Endothelial cell of umbilical vein (primary cell): ENCODE results near the gene INKA2. TPM values are rescaled to one million over a fixed set of nuclear protein-coding genes. Genes with fewer than 3 reads are reported as not detected.

ENCODE experiments used
- BruUV-seq: library from RNA; stranded (reverse); fragments of 400-500 nt; replicated peaks from 2 replicates; lab custom pipeline; 2021; lab: Mats Ljungman, UMichigan
- CTCF ChIA-PET: fragments of 300-600, 350-600 bp; sonication (Branson Sonifier 250); formaldehyde crosslinking; loops from one replicate; lab custom pipeline; 2021; ENCODE audit warnings: antibody characterized with exemption, inconsistent platforms; lab: Charles Lee
- POLR2A ChIA-PET: fragments of 300-600, 350-600 bp; sonication (Branson Sonifier 250); formaldehyde crosslinking; loops from one replicate; lab custom pipeline; 2021; ENCODE audit warnings: antibody characterized with exemption, inconsistent platforms; lab: Charles Lee
- DNase-seq: peaks from one replicate; pipeline ENCODE4 v3.0.0-alpha.2; 2011; ENCODE audit warnings: low read depth, low spot score
- FAIRE-seq: peaks from 2 replicates; lab custom pipeline; 2011; peaks lifted over from hg19 to GRCh38; lab: Jason Lieb, UNC
- H2AFZ ChIP-seq: 2 replicates; pipeline ENCODE4 v1.6.0; 2012; ENCODE audit warnings: low read depth, low read length, control low read depth, inconsistent platforms
- H3K27ac ChIP-seq: 2 replicates; pipeline ENCODE4 v1.5.1; 2011; ENCODE audit warnings: low read depth, mild to moderate bottlenecking, control low read depth, low read length, moderate library complexity; ENCODE audit not compliant: insufficient read depth
- H3K27me3 ChIP-seq, 2 experiments: 2 replicates each; pipeline versions ENCODE4 v1.6.0 to v1.6.1; 2011; ENCODE audit warnings: low read length in 2 of 2, mixed read lengths in 1 of 2; ENCODE audit not compliant: control insufficient read depth in 2 of 2, insufficient read depth in 2 of 2
- H3K36me3 ChIP-seq, 2 experiments: 2 replicates in 1 of 2; 3 replicates in 1 of 2; pipeline ENCODE4 v1.5.1; 2011; ENCODE audit warnings: low read length in 2 of 2, mild to moderate bottlenecking in 1 of 2, moderate library complexity in 1 of 2; ENCODE audit not compliant: control insufficient read depth in 2 of 2, insufficient read depth in 2 of 2; ENCODE audit errors: extremely low read depth in 1 of 2
- H3K4me1 ChIP-seq: 3 replicates; pipeline ENCODE4 v1.5.1; 2011; ENCODE audit warnings: mild to moderate bottlenecking, low read length; ENCODE audit not compliant: control insufficient read depth, insufficient read depth; ENCODE audit errors: extremely low read depth
- H3K4me2 ChIP-seq: 2 replicates; pipeline ENCODE4 v1.6.1; 2011; ENCODE audit warnings: low read length, control low read depth, mixed read lengths; ENCODE audit not compliant: insufficient read depth
- H3K4me3 ChIP-seq, 3 experiments: fragments of 200-600 bp in 1 of 3; sonication (generic), shearing (Covaris generic) in 1 of 3; replicated peaks in 1 of 3; 2 replicates each; pipeline ENCODE4 v1.5.1; 2011 to 2016; ENCODE audit warnings: control low read depth in 3 of 3, low read length in 3 of 3, mild to moderate bottlenecking in 2 of 3, inconsistent platforms in 1 of 3, low read depth in 1 of 3, moderate library complexity in 1 of 3; ENCODE audit not compliant: insufficient read depth in 1 of 3
- H3K79me2 ChIP-seq: 2 replicates; pipeline ENCODE4 v1.6.0; 2012; ENCODE audit warnings: low read length, inconsistent platforms; ENCODE audit not compliant: control insufficient read depth, insufficient read depth
- H3K9ac ChIP-seq: replicated peaks from 2 replicates; pipeline ENCODE3; 2011; ENCODE audit warnings: low read length, control low read depth; ENCODE audit not compliant: insufficient read depth; ENCODE audit errors: extremely low read depth
- H3K9me1 ChIP-seq: replicated peaks from 3 replicates; pipeline ENCODE4 v1.6.0; 2011; ENCODE audit warnings: mild to moderate bottlenecking, low read length; ENCODE audit not compliant: control insufficient read depth, insufficient read depth; ENCODE audit errors: extremely low read depth
- H3K9me3 ChIP-seq: replicated peaks from 2 replicates; pipeline ENCODE4 v1.5.1; 2012; ENCODE audit warnings: low read length, inconsistent platforms; ENCODE audit not compliant: control insufficient read depth, insufficient read depth
- H4K20me1 ChIP-seq: replicated peaks from 2 replicates; pipeline ENCODE3; 2011; ENCODE audit warnings: mild to moderate bottlenecking, low read length; ENCODE audit not compliant: control insufficient read depth, insufficient read depth; ENCODE audit errors: extremely low read depth
- EZH2 ChIP-seq: IDR thresholded peaks from 2 replicates; pipeline ENCODE4 v1.6.1; 2012; ENCODE audit warnings: borderline replicate concordance, low read depth, mild to moderate bottlenecking, moderate library complexity, low read length, inconsistent platforms; ENCODE audit not compliant: severe bottlenecking
- FOS ChIP-seq: IDR thresholded peaks from 2 replicates; pipeline ENCODE4 v1.6.1; 2011; ENCODE audit warnings: mild to moderate bottlenecking, low read length, moderate library complexity, borderline replicate concordance; ENCODE audit not compliant: insufficient read depth
- GATA2 ChIP-seq: IDR thresholded peaks from 2 replicates; pipeline ENCODE4 v1.7.0; 2011; ENCODE audit warnings: low read depth, mild to moderate bottlenecking, moderate library complexity, mixed read lengths, low read length; ENCODE audit not compliant: insufficient read length, insufficient read depth
- JUN ChIP-seq: IDR thresholded peaks from 2 replicates; pipeline ENCODE4 v1.6.1; 2011; ENCODE audit warnings: borderline replicate concordance, low read depth; ENCODE audit not compliant: insufficient read length, insufficient read depth
- MYC ChIP-seq: IDR thresholded peaks from one replicate; pipeline ENCODE4 v1.6.1; 2011; ENCODE audit warnings: mild to moderate bottlenecking, low read depth, low read length
- POLR2A ChIP-seq: IDR thresholded peaks from 2 replicates; pipeline ENCODE4 v1.6.1; 2012; ENCODE audit warnings: low read depth, mild to moderate bottlenecking, control low read depth, low read length
- dilution Hi-C: fragments of 300-500 bp; cut with MboI; formaldehyde crosslinking; loops from one replicate; pipeline ENCODE4 v1.15.0; 2019; ENCODE audit warnings: low sequenced_read_pairs; ENCODE audit not compliant: extremely low pct_ligation_motif_present
- intact Hi-C: fragments of 100-400 bp; cut with micrococcal nuclease; formaldehyde crosslinking; loops from one replicate; pipeline ENCODE4 v1.10.0; 2022
- polyA plus RNA-seq, 4 experiments: library from polyadenylated mRNA; depleted of rRNA in 3 of 4; stranded (reverse) in 3 of 4; unstranded in 1 of 4; fragments of >200 nt; gene quantifications; 2 replicates each; pipeline versions ENCODE4 v1.2.1 to v1.2.3, GENCODE V29; 2011 to 2012; ENCODE audit warnings: missing spikeins in 1 of 4
- total RNA-seq: library from RNA; stranded (reverse); gene quantifications from 2 replicates; pipeline ENCODE4 v1.2.3, GENCODE V29; 2021
- TF ChIP-seq, protein P1 (sequence below), 2 donors: IDR thresholded peaks; 1 replicate in 1 of 2; 2 replicates in 1 of 2; pipeline ENCODE4 v1.5.1; 2011; ENCODE audit warnings: low read length in 2 of 2, mild to moderate bottlenecking in 2 of 2, moderate library complexity in 2 of 2, control low read depth in 1 of 2, inconsistent platforms in 1 of 2, low read depth in 1 of 2; ENCODE audit not compliant: insufficient read depth in 1 of 2; ENCODE audit errors: extremely low read depth in 1 of 2

INKA2 gene
- total and polyA plus RNA-seq, 2 donors (not counting 3 experiments of a cell fraction or from before 2014, with no cell fraction given) = 2.4 to 7.8 TPM

GRCh38 chr1:111719674-111720132 lies 19.5 kb downstream of the INKA2 start:
- BruUV-seq = no TSS peak
- POLR2A ChIA-PET = interaction anchor here (0.6 to 1.6 kb wide), 3 partner anchors 14 to 282 kb away, joined by 3 to 7 read pairs (median 6); no protein-coding TSS in a partner anchor
- Histone ChIP-seq H4K20me1 (no peaks in the 10 kb centered on the region), H3K9ac (no peak overlapping the region), H3K79me2 (no peaks in the 10 kb centered on the region), H3K27ac (no peak overlapping the region), H3K4me1 (peaks cover 8% of the 10 kb centered on the region), H3K4me3 (no peak overlapping the region), H2AFZ (no peak overlapping the region), H3K4me2 (no peak overlapping the region), H3K9me3 (no peaks in the 10 kb centered on the region), H3K36me3 (no peaks in the 10 kb centered on the region), H3K27me3 (no peaks in the 10 kb centered on the region), H3K9me1 (no peaks in the 10 kb centered on the region)
- intact Hi-C loops (loop anchor here (1.0 kb wide), 1 partner anchor 20 kb away; the partner anchor contains the start of gene INKA2), dilution Hi-C loops (no loop called here)
- FAIRE-seq = peak; percentile 76
- CTCF ChIA-PET = interaction anchor here (0.5 to 1.8 kb wide), 11 partner anchors 12 to 211 kb away, joined by 3 to 18 read pairs (median 3); partner anchors contain the start of gene INKA2
- no peak for TF ChIP-seq GATA2
- TF ChIP-seq JUN = no peak
- TF ChIP-seq EZH2 = no peak
- no peak for TF ChIP-seq MYC
- TF ChIP-seq POLR2A = no peak
- peak; percentile 78 for DNase-seq

GRCh38 chr1:111719135-111719534 lies 20.1 kb downstream of the INKA2 start:
- POLR2A ChIA-PET = interaction anchor here (0.9 to 1.6 kb wide), 2 partner anchors 15 to 281 kb away, joined by 3 to 6 read pairs; no protein-coding TSS in a partner anchor
- dilution Hi-C loops (no loop called here), intact Hi-C loops (no loop called here)
- TF ChIP-seq, protein P1, sequence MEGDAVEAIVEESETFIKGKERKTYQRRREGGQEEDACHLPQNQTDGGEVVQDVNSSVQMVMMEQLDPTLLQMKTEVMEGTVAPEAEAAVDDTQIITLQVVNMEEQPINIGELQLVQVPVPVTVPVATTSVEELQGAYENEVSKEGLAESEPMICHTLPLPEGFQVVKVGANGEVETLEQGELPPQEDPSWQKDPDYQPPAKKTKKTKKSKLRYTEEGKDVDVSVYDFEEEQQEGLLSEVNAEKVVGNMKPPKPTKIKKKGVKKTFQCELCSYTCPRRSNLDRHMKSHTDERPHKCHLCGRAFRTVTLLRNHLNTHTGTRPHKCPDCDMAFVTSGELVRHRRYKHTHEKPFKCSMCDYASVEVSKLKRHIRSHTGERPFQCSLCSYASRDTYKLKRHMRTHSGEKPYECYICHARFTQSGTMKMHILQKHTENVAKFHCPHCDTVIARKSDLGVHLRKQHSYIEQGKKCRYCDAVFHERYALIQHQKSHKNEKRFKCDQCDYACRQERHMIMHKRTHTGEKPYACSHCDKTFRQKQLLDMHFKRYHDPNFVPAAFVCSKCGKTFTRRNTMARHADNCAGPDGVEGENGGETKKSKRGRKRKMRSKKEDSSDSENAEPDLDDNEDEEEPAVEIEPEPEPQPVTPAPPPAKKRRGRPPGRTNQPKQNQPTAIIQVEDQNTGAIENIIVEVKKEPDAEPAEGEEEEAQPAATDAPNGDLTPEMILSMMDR (IDR thresholded peaks at IDR 0.05; ENCODE audit: extremely low read depth in 1 of 2, insufficient read depth in 1 of 2, low read depth in 1 of 2, low read length in 2 of 2) = no peak
- TF ChIP-seq POLR2A = no peak
- TF ChIP-seq FOS = no peak
- no peak for TF ChIP-seq EZH2
- TF ChIP-seq GATA2 = no peak
- no peak for TF ChIP-seq MYC
- TF ChIP-seq JUN = no peak
- H3K79me2 ChIP-seq = no peaks in the 10 kb centered on the region
- H3K9me1 ChIP-seq = no peaks in the 10 kb centered on the region
- FAIRE-seq (no peak), DNase-seq (no peak)
- H4K20me1 ChIP-seq = no peaks in the 10 kb centered on the region
- no TSS peak for BruUV-seq
- no peak overlapping the region for H3K4me3 ChIP-seq
- H2AFZ ChIP-seq = no peak overlapping the region
- H3K4me2 ChIP-seq = no peak overlapping the region
- no peaks in the 10 kb centered on the region for H3K36me3 ChIP-seq
- H3K9me3 ChIP-seq = no peaks in the 10 kb centered on the region
- CTCF ChIA-PET = interaction anchor here (0.5 to 1.8 kb wide), 10 partner anchors 12 to 211 kb away, joined by 3 to 18 read pairs (median 3); partner anchors contain the start of gene INKA2
- peaks cover 8% of the 10 kb centered on the region for H3K4me1 ChIP-seq
- no peak overlapping the region for H3K9ac ChIP-seq
- no peaks in the 10 kb centered on the region for H3K27me3 ChIP-seq
- no peak overlapping the region for H3K27ac ChIP-seq
